CD4-positive, alpha-beta T cell treated with Interleukin-10 for 1 hour (primary cell): ENCODE measurements around the gene FAM110A.
"Not testable (repeated sequence)": the region's sequence is repeated elsewhere in the genome, so short reads cannot be mapped to it uniquely, and the experiment has no call there.

ENCODE experiments used
- DNase-seq: peaks from one replicate; pipeline ENCODE4 v3.0.0-alpha.2; 2020

FAM110A gene

DNA sequence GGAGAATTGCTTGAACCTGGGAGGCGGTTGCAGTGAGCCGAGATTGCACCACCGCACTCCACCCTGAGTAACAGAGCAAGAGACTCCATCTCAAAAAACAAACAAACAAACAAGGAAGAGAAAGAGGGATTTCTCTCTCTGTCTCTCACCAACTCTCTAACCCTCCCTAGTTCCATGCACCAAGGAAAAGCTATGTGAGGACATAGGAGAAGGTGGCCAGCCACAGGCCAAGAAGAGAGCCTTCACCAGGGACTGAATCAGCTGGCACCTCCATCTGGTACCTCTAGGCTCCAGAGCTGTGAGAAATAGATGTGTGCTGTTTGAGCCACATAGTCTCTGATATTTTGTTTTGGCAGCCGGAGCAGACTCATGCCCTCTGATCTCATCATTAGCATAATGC lies 9.0 kb upstream of the FAM110A start:
- DNase-seq: no peak

DNA sequence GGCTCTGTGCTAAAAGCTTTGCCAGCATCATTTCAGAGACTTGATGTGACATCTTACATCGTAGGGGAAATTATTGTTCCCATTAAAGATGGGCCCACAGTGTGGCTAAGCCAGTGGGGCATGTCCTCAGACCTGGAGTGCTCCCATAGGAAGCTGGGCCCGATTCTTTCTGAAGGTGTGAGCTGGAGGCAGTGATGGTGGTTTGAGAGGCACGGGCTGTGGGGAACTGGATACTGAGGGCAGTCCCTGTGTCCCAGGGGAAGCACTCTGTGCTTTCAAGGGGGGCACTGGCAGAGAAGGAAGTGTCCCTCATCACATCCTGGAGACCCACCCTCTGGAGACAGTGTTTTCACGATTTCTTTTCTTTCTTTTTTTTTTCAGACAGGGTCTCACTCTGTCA lies 8.6 kb upstream of the FAM110A start:
- no peak for DNase-seq

DNA sequence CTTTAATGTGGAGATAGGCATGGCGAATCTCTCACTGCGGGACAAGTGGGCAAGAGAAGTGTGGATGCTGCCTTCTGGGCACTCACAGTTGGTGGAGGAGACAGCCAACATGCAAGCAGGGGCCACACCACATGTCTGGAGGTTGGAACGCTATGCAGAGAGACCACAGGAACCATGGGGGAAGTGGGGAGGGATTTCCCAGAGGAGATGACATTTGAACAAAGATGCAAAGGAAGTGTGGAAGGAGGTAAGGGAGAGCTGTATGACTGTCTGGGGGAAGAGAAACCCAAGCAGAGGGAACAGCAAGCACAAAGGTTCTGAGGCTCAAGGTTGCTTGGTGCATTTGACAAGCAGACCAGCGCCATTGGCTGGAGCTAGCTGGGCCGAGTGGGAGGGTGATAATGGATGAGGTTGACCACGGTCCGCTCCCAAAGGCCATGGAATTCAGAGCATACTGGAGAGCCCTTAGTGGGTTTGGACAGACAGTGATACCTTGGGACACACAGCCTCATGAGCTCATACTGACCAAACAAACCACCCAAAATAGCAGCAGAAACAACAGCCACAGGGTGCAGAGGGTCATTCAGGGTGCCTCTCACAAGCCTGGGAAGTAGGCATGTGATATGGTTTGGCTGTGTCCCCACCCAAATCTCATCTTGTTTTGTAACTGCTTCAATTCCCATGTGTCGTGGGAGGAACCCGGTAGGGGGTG lies 7.6 kb upstream of the FAM110A start:
- no peak for DNase-seq

GRCh38 chr20:826695-827323 lies 6.7 kb upstream of the FAM110A start:
- no peak for DNase-seq

GRCh38 chr20:827981-828380 lies 5.5 kb upstream of the FAM110A start:
- not testable (repeated sequence) for DNase-seq

GRCh38 chr20:828987-829386 lies 4.5 kb upstream of the FAM110A start:
- DNase-seq: no peak

DNA sequence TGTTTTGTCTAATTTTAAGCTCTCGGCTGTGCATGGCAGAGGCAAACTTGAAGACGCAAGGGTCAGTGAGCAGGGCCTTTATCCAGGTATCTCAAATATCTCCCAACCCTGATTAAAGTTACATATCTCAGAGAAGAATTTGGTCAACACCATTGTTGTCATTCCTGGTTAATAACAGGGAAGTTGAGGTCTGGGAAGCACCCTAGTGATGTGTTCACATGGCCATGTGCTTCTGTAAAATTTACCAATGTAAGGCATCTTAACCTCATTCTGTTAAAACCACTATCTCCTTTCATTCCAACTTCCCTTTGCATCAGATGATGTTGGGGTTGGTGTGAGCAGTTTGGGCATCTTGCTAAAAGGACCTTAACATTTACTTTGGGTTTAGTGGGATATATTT lies 4.0 kb upstream of the FAM110A start:
- DNase-seq: no peak

DNA sequence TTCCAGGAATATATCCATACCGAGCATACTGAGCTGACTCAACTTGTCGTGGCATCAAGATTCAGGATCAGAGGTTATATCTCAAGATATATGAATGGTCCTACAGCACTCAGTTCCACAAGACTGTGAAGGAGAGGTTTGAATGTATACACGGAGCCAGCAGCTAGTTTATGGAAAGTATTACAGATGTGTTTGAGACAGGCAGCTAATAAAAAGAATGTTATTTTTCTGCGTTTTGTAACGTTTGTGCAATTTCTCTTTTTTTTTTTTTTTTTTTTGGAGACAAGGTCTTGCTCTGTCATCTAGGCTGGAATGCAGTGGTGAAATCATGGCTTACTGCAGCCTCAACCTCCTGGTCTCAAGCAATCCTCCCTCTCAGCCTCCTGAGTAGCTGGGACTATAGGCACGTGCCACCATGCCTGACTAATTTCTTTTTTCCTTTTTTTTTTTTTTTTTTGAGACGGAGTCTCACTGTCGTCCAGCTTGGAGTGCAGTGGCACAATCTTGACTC lies 3.4 kb upstream of the FAM110A start:
- no peak for DNase-seq

GRCh38 chr20:831251-831650 lies 2.3 kb upstream of the FAM110A start:
- DNase-seq: no peak

DNA sequence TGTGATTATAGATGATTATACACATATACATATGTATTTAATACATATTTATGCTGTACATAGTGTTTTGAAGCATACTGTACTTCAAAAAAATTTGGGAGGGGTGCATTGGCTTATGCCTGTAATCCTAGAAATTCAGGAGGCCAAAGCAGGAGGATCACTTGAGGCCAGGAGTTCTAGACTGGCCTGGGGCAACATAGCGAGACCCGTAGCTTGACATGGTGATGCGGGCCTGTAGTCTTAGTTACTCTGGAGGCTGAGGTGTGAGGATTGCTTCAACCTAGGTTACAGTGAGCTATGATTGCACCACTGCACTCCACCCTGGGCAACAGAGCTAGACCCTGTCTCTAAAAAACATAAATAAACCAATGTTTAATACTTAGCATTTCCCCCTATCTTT lies 1.6 kb upstream of the FAM110A start:
- DNase-seq: no peak

DNA sequence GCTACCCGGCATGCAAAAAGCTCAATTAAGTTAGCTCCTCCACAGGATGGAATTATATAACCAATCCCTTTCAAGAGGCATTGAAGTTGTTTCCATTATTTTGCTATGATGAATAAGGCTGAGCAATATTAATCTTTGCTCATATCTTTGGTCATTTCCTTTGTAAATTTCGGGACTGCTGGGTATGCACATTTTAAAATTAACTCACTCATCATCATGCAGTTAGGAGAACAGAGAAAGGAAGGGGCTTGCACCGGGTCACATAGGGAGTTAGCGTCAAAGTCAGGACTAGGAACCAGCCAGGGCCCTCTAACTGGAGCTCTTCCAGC lies 430 bp upstream of the FAM110A start:
- DNase-seq: no peak

DNA sequence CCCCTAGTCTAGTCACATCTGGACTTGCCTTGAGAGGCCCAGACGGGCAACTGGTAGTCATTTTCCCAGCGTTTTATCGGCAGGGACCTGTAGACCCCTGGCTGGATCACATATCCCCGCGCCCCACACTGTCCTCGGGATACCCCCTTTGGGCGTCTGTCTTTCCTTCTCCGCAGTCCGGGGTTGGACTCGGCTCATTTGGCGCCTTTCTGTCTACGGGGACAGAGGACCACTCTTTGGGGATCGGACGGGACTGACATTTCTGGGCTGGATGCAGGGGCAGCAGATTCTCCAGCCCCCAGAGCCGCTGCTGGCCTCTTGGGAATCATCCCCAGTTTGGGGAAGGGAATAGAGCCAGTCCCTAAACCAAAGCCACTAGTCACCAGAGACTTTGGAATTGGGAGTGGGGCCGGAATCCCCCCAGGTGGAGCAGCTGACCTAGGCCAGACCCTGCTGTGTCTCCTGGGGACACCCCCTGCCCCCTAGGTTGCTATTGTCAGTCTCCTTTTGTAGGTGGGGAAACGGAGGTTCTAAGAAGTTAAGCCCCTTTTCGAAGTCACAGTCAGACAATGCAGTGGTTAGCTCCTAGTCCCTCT lies 734 bp downstream of the FAM110A start:
- no peak for DNase-seq

DNA sequence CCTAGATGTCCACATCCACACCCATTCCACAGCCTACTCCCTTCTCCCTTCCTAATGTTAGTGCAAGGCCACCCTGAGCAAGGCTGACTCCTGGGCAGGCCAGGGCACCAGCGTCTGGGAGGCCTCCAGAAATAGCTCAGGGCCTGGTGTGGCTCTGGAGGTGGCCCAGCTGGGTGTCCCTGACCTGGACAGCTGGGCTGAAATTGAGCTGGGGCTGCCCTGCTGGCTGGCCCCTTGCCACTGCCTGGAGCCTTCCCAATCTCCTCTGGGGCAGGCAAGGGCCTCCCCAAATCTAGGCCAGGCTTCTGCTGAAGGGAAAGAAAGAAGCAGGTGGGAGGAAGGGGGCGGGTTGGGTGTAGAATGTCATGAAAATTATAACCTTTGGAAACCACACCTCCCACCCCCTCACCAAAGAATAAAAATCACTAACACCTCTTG lies 2.1 kb downstream of the FAM110A start:
- no peak for DNase-seq

DNA sequence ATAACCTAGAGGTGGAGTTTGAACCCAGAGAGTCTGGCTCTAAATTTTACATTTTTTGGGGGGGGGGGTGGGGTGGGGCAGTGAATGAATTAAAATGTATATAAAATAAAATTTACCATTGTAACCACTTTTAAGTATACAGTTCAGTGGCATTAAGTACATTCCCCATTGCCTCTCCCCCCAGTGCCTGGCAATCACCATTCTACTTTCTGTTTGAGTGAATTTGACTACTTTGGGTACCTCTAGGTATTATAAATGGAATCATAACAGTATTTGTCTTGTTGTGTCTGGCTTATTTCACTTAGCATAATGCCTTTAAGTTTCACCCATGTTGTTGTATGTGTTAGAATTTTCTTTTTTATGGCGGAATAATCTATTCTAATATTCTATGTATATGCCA lies 2.7 kb downstream of the FAM110A start:
- DNase-seq: no peak

GRCh38 chr20:839015-839414 lies 5.5 kb downstream of the FAM110A start:
- no peak for DNase-seq

- no peak for DNase-seq
These were observed 6.1 kb downstream of the FAM110A start for GRCh38 chr20:839626-840025.

DNA sequence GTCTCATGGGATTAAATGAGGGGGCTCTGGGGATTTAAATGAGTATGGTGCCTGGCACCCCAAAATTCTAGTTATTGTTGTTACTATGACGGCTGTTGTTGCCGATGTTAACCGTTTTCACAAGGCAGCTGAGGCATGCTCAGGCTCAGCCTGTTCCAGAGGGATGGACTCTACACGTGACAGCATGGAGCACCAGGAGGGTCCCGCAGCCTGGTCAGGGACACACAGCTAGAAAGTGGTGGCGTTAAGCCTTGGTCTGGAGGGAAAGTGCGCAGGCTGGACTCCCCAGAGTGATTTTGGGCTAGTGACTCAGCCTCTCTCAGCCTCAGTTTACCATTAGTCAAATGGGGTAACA lies 7.0 kb downstream of the FAM110A start:
- DNase-seq: no peak

- DNase-seq: no peak
These were observed 7.5 kb downstream of the FAM110A start for GRCh38 chr20:840858-841567.

DNA sequence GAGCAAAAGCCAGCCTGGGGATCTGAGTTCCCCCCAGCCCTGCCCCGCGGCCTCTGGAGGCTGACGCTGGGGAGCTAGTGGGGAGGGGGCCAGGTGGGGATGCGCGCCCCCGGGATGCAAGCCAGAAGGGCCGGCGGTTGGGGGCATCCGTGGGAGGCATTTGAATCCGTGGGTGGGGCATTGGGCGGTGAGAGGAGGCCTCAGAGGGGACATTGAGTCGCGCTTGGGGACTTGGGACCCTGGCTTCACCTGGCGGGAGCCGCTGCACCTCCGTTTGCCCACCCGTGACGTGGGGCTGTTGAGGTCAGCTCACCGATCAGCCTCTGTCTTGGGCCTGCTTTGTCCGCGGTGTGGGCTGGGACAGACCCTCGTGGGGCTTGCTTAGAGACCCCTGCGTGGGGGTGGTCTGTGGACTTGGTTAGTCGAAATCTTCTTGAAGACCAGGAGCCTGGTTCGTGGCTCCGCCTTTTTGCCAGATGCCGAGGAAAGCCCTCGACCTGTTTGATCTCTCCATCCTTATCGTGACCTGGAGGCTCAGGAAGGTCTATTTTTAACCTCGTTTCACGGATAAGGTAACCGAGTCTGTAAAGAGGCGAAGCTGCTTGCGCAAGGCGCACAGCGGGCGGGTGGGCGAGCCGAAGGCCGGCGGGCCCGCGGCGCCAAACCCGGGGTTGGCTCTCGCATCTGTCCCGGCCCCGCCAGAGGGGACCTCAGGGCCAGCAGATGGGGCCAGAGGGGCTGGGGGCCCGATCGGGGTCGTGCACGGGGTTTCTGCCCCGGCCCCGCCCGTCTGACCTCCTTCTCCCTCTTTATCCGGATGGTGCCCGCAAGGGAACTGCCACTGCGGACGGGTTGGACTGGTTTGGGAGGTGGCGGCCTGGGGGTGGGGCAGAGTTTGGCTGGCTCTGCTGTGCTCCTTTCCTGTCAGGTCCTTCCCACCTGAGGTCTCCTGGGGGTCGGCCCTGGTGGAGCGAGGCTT lies 8.3 kb downstream of the FAM110A start:
- no peak for DNase-seq

DNA sequence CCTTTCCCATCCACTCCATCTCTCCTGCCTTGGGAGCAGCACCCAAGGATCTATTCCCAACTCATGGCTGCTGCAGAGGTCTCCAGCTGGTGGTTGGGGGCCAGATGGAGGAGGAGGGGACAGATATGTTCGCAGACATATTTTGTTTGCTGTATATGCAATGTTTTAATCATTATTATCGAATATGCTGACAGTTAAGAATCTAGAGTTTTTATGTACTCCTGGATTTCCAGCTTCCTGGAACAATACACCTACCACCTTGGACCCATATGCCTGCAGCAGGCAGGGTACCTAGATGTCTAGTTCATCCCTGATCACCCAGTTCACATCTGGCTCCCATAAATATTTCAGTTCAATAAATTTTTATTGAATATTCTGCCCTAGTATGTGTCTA lies 9.0 kb downstream of the FAM110A start:
- no peak for DNase-seq

- no peak for DNase-seq
These were observed 10.4 kb downstream of the FAM110A start for GRCh38 chr20:843912-844311.

GRCh38 chr20:844473-845225 lies 11.1 kb downstream of the FAM110A start:
- peak; percentile 95 for DNase-seq
